ENCODE data around the gene PLAAT4. TPM values are rescaled to one million over a fixed set of nuclear protein-coding genes. Genes with fewer than 3 reads are reported as not detected.
A peak's percentile ranks its signal among the peaks of the same experiment; 100 is the strongest.

The PLAAT4 gene
- total and polyA plus RNA-seq, 2 of the 13 experiments (the other 11 are each of a cell fraction or from before 2014, with no cell fraction given) = 0.71 to 1.00 TPM

- TF ChIP-seq ZBED4 (CRISPR knock-in tag; IDR thresholded peaks at IDR 0.05; ENCODE audit: borderline replicate concordance) (no peak), CSRNP2 (CRISPR knock-in tag; conservative IDR thresholded peaks at IDR 0.05; ENCODE audit: low read depth) (no peak), SNAPC2 (CRISPR knock-in tag; IDR thresholded peaks at IDR 0.05) (0 out of 2 replicates have a peak, but pooled peaks have one; percentile 25), ARNT (IDR thresholded peaks at IDR 0.05) (no peak), KAT8 (CRISPR knock-in tag; IDR thresholded peaks at IDR 0.05) (peak; percentile 60; the same call in 1 of the 2 replicates), GABPA (IDR thresholded peaks at IDR 0.05; ENCODE audit: low read depth, low read length) (peak; percentile 43), GABPA (CRISPR knock-in tag; IDR thresholded peaks at IDR 0.05; ENCODE audit: low read depth) (peak; percentile 87), STAG1 (CRISPR knock-in tag; IDR thresholded peaks at IDR 0.05) (peak; percentile 22; the same call in 1 of the 2 replicates), HNF4G (IDR thresholded peaks at IDR 0.05; ENCODE audit: borderline replicate concordance, low read depth, low read length) (peak; percentile 51; the same call in 1 of the 2 replicates), HNF4G (CRISPR knock-in tag; IDR thresholded peaks at IDR 0.05; ENCODE audit: borderline replicate concordance, low read depth) (no peak), EED (CRISPR knock-in tag; IDR thresholded peaks at IDR 0.05) (0 out of 2 replicates have a peak, but pooled peaks have one; percentile 25), ZBTB7B (CRISPR knock-in tag; IDR thresholded peaks at IDR 0.05) (0 out of 2 replicates have a peak, but pooled peaks have one; percentile 23), ZMAT3 (CRISPR knock-in tag; conservative IDR thresholded peaks at IDR 0.05) (0 out of 2 replicates have a peak, but pooled peaks have one; percentile 19), MXD3 (CRISPR knock-in tag; IDR thresholded peaks at IDR 0.05) (0 out of 2 replicates have a peak, but pooled peaks have one; percentile 32), ZBTB8A (CRISPR knock-in tag; IDR thresholded peaks at IDR 0.05; ENCODE audit: borderline replicate concordance, low read depth) (no peak), ZNF572 (CRISPR knock-in tag; IDR thresholded peaks at IDR 0.05) (no peak), MAX (IDR thresholded peaks at IDR 0.05) (no peak; the same call in 1 of the 2 replicates), HINFP (CRISPR knock-in tag; IDR thresholded peaks at IDR 0.05; ENCODE audit: low read depth) (no peak), GZF1 (CRISPR knock-in tag; IDR thresholded peaks at IDR 0.05) (no peak), AGO1 (IDR thresholded peaks at IDR 0.05; ENCODE audit: low read depth, low read length, poor library complexity, severe bottlenecking) (no peak), ZBTB42 (CRISPR knock-in tag; IDR thresholded peaks at IDR 0.05) (no peak), SRSF4 (IDR thresholded peaks at IDR 0.05; ENCODE audit: low read depth, low read length, poor library complexity, severe bottlenecking) (no peak)
Measured at GRCh38 chr11:63573881-63574855, 37.6 kb downstream of the PLAAT4 start (continued).
